ENCODE measurements around the gene YLPM1. TPM values are rescaled to one million over a fixed set of nuclear protein-coding genes. Genes with fewer than 3 reads are reported as not detected.

Gene YLPM1
- total RNA-seq, 2 donors from 2014 or later = 62.6 to 67.1 TPM

GRCh38 chr14:74875204-74875603 is 112.1 kb downstream of the YLPM1 start:
- peak overlapping the region; percentile 43 to 73 for H3K4me3 Mint-ChIP-seq
- H3K4me1 Mint-ChIP-seq (ENCODE audit: low read depth) = peaks cover 32% of the 10 kb centered on the region
- no peak overlapping the region for H3K27ac Mint-ChIP-seq
- no peaks in the 10 kb centered on the region for H3K27me3 Mint-ChIP-seq (ENCODE audit: low read depth)
- no peaks in the 10 kb centered on the region for H3K36me3 Mint-ChIP-seq (ENCODE audit: insufficient read depth in 2 of 2)
- no peaks in the 10 kb centered on the region for H3K9me3 Mint-ChIP-seq
- DNase-seq = no peak
- ATAC-seq (replicated peaks in 1 of 2) = no peak

- Mint-ChIP-seq H3K4me3 (peak within 1 kb of the TSS; percentile 67 to 75), H3K27ac (peak within 1 kb of the TSS; percentile 63), H3K4me1 (ENCODE audit: low read depth) (peaks cover 41% of the 10 kb centered on the region), H3K36me3 (ENCODE audit: insufficient read depth in 2 of 2) (no peaks in the 10 kb centered on the region), H3K9me3 (no peaks in the 10 kb centered on the region), H3K27me3 (ENCODE audit: low read depth) (no peaks in the 10 kb centered on the region)
- ATAC-seq (replicated peaks in 1 of 2) (peak; percentile 71 to 78), DNase-seq (peak; percentile 27 to 49)
Observed at GRCh38 chr14:74875941-74876913, 113.1 kb downstream of the YLPM1 start, which contains the start of gene PROX2. PROX2 (minus strand) TSS chr14:74876145; CDS start chr14:74863834, 12,311 bp downstream.

DNA sequence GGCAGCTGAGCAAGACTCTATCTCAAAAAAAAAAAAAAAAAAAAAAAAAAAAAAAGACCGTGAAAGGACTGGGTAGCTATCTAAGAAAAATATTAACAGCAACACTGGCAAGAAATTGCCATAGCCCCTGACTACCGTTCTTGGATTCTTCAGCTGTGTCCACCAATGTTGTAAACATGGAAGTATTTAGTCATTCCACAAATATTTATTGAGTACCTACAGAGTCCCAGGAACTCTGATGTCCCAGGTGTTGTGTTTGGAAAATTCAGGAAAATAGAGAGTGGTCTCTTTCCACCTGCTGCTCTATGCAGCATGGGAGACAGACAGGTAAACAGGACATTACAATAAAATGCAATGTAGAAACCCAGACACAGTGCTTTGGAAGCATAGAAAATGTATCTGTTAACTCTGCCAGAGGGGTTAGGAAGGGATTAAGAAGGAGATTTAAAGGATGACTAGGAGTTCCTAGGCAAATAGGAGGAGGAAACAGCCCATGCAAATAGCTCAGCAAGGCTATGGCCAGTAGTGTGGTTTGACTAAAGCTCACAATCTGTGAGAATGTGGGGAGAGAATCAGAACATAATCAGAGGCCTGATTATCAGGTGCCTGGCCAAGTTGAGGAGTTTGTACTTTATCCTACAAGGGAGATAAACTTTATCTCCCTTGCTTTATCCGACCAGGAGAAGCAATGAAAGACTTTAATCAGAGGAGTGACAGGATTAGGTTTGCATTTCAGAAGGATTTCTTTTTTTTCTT is 116.5 kb downstream of the YLPM1 start:
- ATAC-seq (replicated peaks in 1 of 2) (no peak), DNase-seq (no peak)
- no peaks in the 10 kb centered on the region for H3K9me3 Mint-ChIP-seq
- H3K4me1 Mint-ChIP-seq (ENCODE audit: low read depth) = peaks cover 67% of the 10 kb centered on the region
- H3K27ac Mint-ChIP-seq = peak overlapping the region; percentile 8
- H3K4me3 Mint-ChIP-seq = peak overlapping the region in 1 of 2 donors; percentile 1
- H3K27me3 Mint-ChIP-seq (ENCODE audit: low read depth) = no peaks in the 10 kb centered on the region
- H3K36me3 Mint-ChIP-seq (ENCODE audit: insufficient read depth in 2 of 2) = peaks cover 3 to 6% of the 10 kb centered on the region in 2 donors

GRCh38 chr14:74881431-74882102 is 118.5 kb downstream of the YLPM1 start, which contains the start of gene DLST:
DLST (plus strand) TSS chr14:74881916; CDS start chr14:74881954, 38 bp downstream.
- H3K4me1 Mint-ChIP-seq (ENCODE audit: low read depth) = peaks cover 72% of the 10 kb centered on the region
- peak within 1 kb of the TSS; percentile 100 for H3K27ac Mint-ChIP-seq
- peak; percentile 97 for ATAC-seq (replicated peaks in 1 of 2)
- peak; percentile 90 to 93 for DNase-seq
- H3K27me3 Mint-ChIP-seq (ENCODE audit: low read depth) = no peaks in the 10 kb centered on the region
- H3K36me3 Mint-ChIP-seq (ENCODE audit: insufficient read depth in 2 of 2) = peaks cover 4 to 18% of the 10 kb centered on the region in 2 donors
- peak within 1 kb of the TSS; percentile 95 to 98 for H3K4me3 Mint-ChIP-seq
- no peaks in the 10 kb centered on the region for H3K9me3 Mint-ChIP-seq

GRCh38 chr14:74882103-74882920 is 119.2 kb downstream of the YLPM1 start:
- Mint-ChIP-seq H3K4me3 (peak overlapping the region; percentile 95 to 98), H3K4me1 (ENCODE audit: low read depth) (peaks cover 69% of the 10 kb centered on the region), H3K9me3 (no peaks in the 10 kb centered on the region), H3K36me3 (ENCODE audit: insufficient read depth in 2 of 2) (peaks cover 4 to 18% of the 10 kb centered on the region in 2 donors), H3K27ac (peak overlapping the region; percentile 100), H3K27me3 (ENCODE audit: low read depth) (no peaks in the 10 kb centered on the region)
- peak; percentile 50 to 63 for ATAC-seq (replicated peaks in 1 of 2)
- DNase-seq = peak; percentile 58 to 60

Other genes with a start within 250 kb of the YLPM1 start
- gene LTBP2, start 151.1 kb upstream of the YLPM1 start, total RNA-seq = under 1 TPM; 0.25 to 0.84 TPM
- gene AREL1, start 50.2 kb upstream of the YLPM1 start, total RNA-seq = 10 to 100 TPM; 34.7 to 43.0 TPM
- gene FCF1, start 50.2 kb upstream of the YLPM1 start, total RNA-seq = 10 to 100 TPM; 71.1 to 87.9 TPM
- gene PROX2, start 112.8 kb downstream of the YLPM1 start, total RNA-seq = under 1 TPM; 0.23 to 0.29 TPM
- gene DLST, start 118.6 kb downstream of the YLPM1 start, total RNA-seq = 100 to 1,000 TPM; 151 to 183 TPM
- 1 to 10 TPM; 4.6 to 6.7 TPM for gene RPS6KL1, start 159.9 kb downstream of the YLPM1 start, total RNA-seq
- under 1 TPM in 1 of 2 donors, not detected in 1; 0.35 TPM for gene PGF, start 192.3 kb downstream of the YLPM1 start, total RNA-seq
- gene EIF2B2, start 239.6 kb downstream of the YLPM1 start, total RNA-seq = 10 to 100 TPM; 50.3 to 68.5 TPM

Data from activated T-cell treated with anti-CD3 and anti-CD28 coated beads, Interleukin-2, amount 50 U/mL, for 72 hours (primary cell).